ENCODE results near the gene ASB6.
A peak's percentile ranks its signal among the peaks of the same experiment; 100 is the strongest.
"Not testable (repeated sequence)": the region's sequence is repeated elsewhere in the genome, so short reads cannot be mapped to it uniquely, and the experiment has no call there.

The ASB6 gene

GRCh38 chr9:129667378-129667777, 25.4 kb upstream of the ASB6 start:
- no peak for DNase-seq

GRCh38 chr9:129666575-129666974, 24.6 kb upstream of the ASB6 start:
- no peak for DNase-seq

- DNase-seq: no peak
Measured at GRCh38 chr9:129665814-129666520, 24.0 kb upstream of the ASB6 start.

GRCh38 chr9:129665389-129665775, 23.4 kb upstream of the ASB6 start, which contains the start of gene PRRX2:
Gene PRRX2 (plus strand): TSS chr9:129665647. CDS start chr9:129665868, 221 bp downstream.
- DNase-seq: peak in 1 of 58 donors; percentile 7

GRCh38 chr9:129664746-129665388, 22.9 kb upstream of the ASB6 start:
- no peak for DNase-seq

GRCh38 chr9:129662239-129662638, 20.3 kb upstream of the ASB6 start:
- not testable (repeated sequence) for DNase-seq

GRCh38 chr9:129661029-129661428, 19.1 kb upstream of the ASB6 start:
- no peak for DNase-seq

GRCh38 chr9:129656795-129657390, 14.9 kb upstream of the ASB6 start:
- no peak for DNase-seq

- no peak for DNase-seq
Measured at GRCh38 chr9:129655696-129656095, 13.7 kb upstream of the ASB6 start.

GRCh38 chr9:129655154-129655553, 13.2 kb upstream of the ASB6 start:
- DNase-seq: no peak

- DNase-seq: no peak
Measured at GRCh38 chr9:129654554-129655040, 12.6 kb upstream of the ASB6 start.

- DNase-seq: no peak
Measured at GRCh38 chr9:129653823-129654553, 12.0 kb upstream of the ASB6 start.

- peak in 2 of 58 donors; percentile 14 to 20 for DNase-seq
Measured at GRCh38 chr9:129650680-129651235, 8.8 kb upstream of the ASB6 start.

GRCh38 chr9:129649726-129650679, 8.1 kb upstream of the ASB6 start:
- no peak for DNase-seq

- no peak for DNase-seq
Measured at GRCh38 chr9:129648764-129649115, 6.8 kb upstream of the ASB6 start.

- no peak for DNase-seq
Measured at GRCh38 chr9:129648092-129648763, 6.3 kb upstream of the ASB6 start.

- no peak for DNase-seq
Measured at GRCh38 chr9:129647635-129648034, 5.7 kb upstream of the ASB6 start.

GRCh38 chr9:129646654-129647053, 4.7 kb upstream of the ASB6 start:
- no peak for DNase-seq

- no peak for DNase-seq
Measured at GRCh38 chr9:129646252-129646651, 4.3 kb upstream of the ASB6 start.

GRCh38 chr9:129644902-129645301, 3.0 kb upstream of the ASB6 start:
- DNase-seq: no peak
